H1 (cell line): ENCODE data around the gene ITGB7. TPM values are rescaled to one million over a fixed set of nuclear protein-coding genes. Genes with fewer than 3 reads are reported as not detected.

Experiments
- CTCF ChIA-PET: fragments of 300-600 bp; sonication (Branson Sonifier 250); formaldehyde crosslinking; loops from one replicate; lab custom pipeline; 2021; ENCODE audit not compliant: partially characterized antibody; lab: Charles Lee
- POLR2A ChIA-PET: fragments of 300-600 bp; sonication (Branson Sonifier 250); formaldehyde crosslinking; loops from one replicate; lab custom pipeline; 2021; ENCODE audit warnings: inconsistent platforms; ENCODE audit not compliant: partially characterized antibody; lab: Charles Lee
- DNase-seq, 2 experiments: peaks; one replicate each; pipeline versions ENCODE4 v3.0.0 to v3.0.0-alpha.2; 2010 to 2022; ENCODE audit warnings: low spot score in 2 of 2, low read depth in 1 of 2, mixed read lengths in 1 of 2
- FAIRE-seq: peaks from 2 replicates; lab custom pipeline; 2011; peaks lifted over from hg19 to GRCh38; lab: Jason Lieb, UNC
- H2AFZ ChIP-seq: 2 replicates; pipeline ENCODE4 v1.8.1; 2012; ENCODE audit warnings: low read length, inconsistent platforms
- H2AK5ac ChIP-seq: 2 replicates; pipeline ENCODE4 v1.6.1; 2013; ENCODE audit warnings: low read depth, low read length
- H2BK120ac ChIP-seq: replicated peaks from 2 replicates; pipeline ENCODE3; 2013; ENCODE audit warnings: low read depth, low read length, inconsistent platforms
- H2BK12ac ChIP-seq: 2 replicates; pipeline ENCODE4 v1.6.1; 2013; ENCODE audit warnings: low read depth, low read length
- H2BK15ac ChIP-seq: 2 replicates; pipeline ENCODE4 v1.6.1; 2013; ENCODE audit warnings: low read length
- H2BK20ac ChIP-seq: 2 replicates; pipeline ENCODE4 v1.6.1; 2013; ENCODE audit warnings: low read length
- H2BK5ac ChIP-seq: 2 replicates; pipeline ENCODE4 v1.6.1; 2013; ENCODE audit warnings: low read depth, low read length
- H3K14ac ChIP-seq: 2 replicates; pipeline ENCODE4 v1.6.1; 2013; ENCODE audit warnings: inconsistent platforms; ENCODE audit not compliant: insufficient read length
- H3K18ac ChIP-seq: 2 replicates; pipeline ENCODE4 v1.6.1; 2013; ENCODE audit warnings: low read length; ENCODE audit errors: extremely low read depth
- H3K23ac ChIP-seq: 2 replicates; pipeline ENCODE4 v1.6.1; 2013; ENCODE audit warnings: inconsistent platforms; ENCODE audit not compliant: insufficient read length
- H3K23me2 ChIP-seq: 2 replicates; pipeline ENCODE4 v1.6.1; 2013; ENCODE audit warnings: low read depth, low read length
- H3K27ac ChIP-seq: 2 replicates; pipeline ENCODE4 v1.6.1; 2011; ENCODE audit warnings: low read depth, low read length, inconsistent platforms
- H3K27me3 ChIP-seq, 4 experiments: replicated peaks in 1 of 4; 1 replicate in 1 of 4; 2 replicates in 3 of 4; pipeline versions ENCODE4 v1.6.1 to v1.8.1; 2011 to 2013; ENCODE audit warnings: low read length in 3 of 4, mild to moderate bottlenecking in 3 of 4, inconsistent platforms in 2 of 4, mixed read lengths in 2 of 4, moderate library complexity in 1 of 4; ENCODE audit not compliant: control insufficient read depth in 3 of 4, insufficient read depth in 3 of 4; ENCODE audit errors: extremely low read depth in 1 of 4
- H3K36me3 ChIP-seq, 4 experiments: 2 replicates each; pipeline versions ENCODE4 v1.6.1 to v1.8.1; 2011 to 2013; ENCODE audit warnings: mild to moderate bottlenecking in 4 of 4, low read length in 3 of 4, moderate library complexity in 2 of 4, control low read depth in 1 of 4, inconsistent platforms in 1 of 4; ENCODE audit not compliant: insufficient read depth in 4 of 4, control insufficient read depth in 2 of 4
- H3K4ac ChIP-seq: replicated peaks from 2 replicates; pipeline ENCODE3; 2013; ENCODE audit warnings: low read length, low read depth, mixed read lengths, inconsistent platforms; ENCODE audit not compliant: insufficient read length
- H3K4me1 ChIP-seq, 4 experiments: replicated peaks in 1 of 4; 1 replicate in 1 of 4; 2 replicates in 3 of 4; pipeline versions ENCODE4 v1.6.1 to v1.8.1; 2011 to 2013; ENCODE audit warnings: low read length in 3 of 4, inconsistent platforms in 2 of 4, mixed read lengths in 1 of 4; ENCODE audit not compliant: insufficient read depth in 4 of 4, control insufficient read depth in 3 of 4
- H3K4me2 ChIP-seq, 2 experiments: 2 replicates each; pipeline versions ENCODE4 v1.6.1 to v1.8.1; 2011 to 2013; ENCODE audit warnings: low read depth in 2 of 2, low read length in 2 of 2, control low read depth in 1 of 2, inconsistent platforms in 1 of 2, mild to moderate bottlenecking in 1 of 2; ENCODE audit not compliant: insufficient read depth in 1 of 2
- H3K4me3 ChIP-seq, 4 experiments: fragments of 200-600, 300-600 bp in 1 of 4; sonication (generic), shearing (Covaris generic), sonication (Bioruptor Twin) in 1 of 4; 2 replicates each; pipeline versions ENCODE4 v1.5.1 to v1.8.1; 2011 to 2016; ENCODE audit warnings: low read length in 4 of 4, low read depth in 3 of 4, control low read depth in 2 of 4, inconsistent platforms in 2 of 4, mild to moderate bottlenecking in 2 of 4, mixed read lengths in 1 of 4, moderate library complexity in 1 of 4; ENCODE audit not compliant: insufficient read depth in 2 of 4; ENCODE audit errors: extremely low read depth in 1 of 4
- H3K56ac ChIP-seq: replicated peaks from 2 replicates; pipeline ENCODE3; 2013; ENCODE audit warnings: low read depth, mild to moderate bottlenecking, mixed read lengths, low read length, inconsistent platforms; ENCODE audit not compliant: insufficient read length
- H3K79me1 ChIP-seq: 2 replicates; pipeline ENCODE4 v1.6.1; 2013; ENCODE audit warnings: low read depth, low read length, control low read depth
- H3K79me2 ChIP-seq, 2 experiments: 2 replicates each; pipeline versions ENCODE4 v1.6.1 to v1.8.1; 2012 to 2013; ENCODE audit warnings: low read length in 2 of 2, mild to moderate bottlenecking in 2 of 2, inconsistent platforms in 1 of 2; ENCODE audit not compliant: insufficient read depth in 2 of 2, control insufficient read depth in 1 of 2
- H3K9ac ChIP-seq, 4 experiments: replicated peaks in 1 of 4; 1 replicate in 1 of 4; 2 replicates in 3 of 4; pipeline versions ENCODE4 v1.6.1 to v1.8.1; 2011 to 2013; ENCODE audit warnings: low read depth in 3 of 4, low read length in 3 of 4, control low read depth in 2 of 4, mild to moderate bottlenecking in 2 of 4, moderate library complexity in 2 of 4, inconsistent platforms in 1 of 4; ENCODE audit errors: extremely low read depth in 1 of 4
- H3K9me3 ChIP-seq, 2 experiments: 2 replicates each; pipeline versions ENCODE4 v1.6.1 to v1.8.1; 2012 to 2013; ENCODE audit warnings: mild to moderate bottlenecking in 2 of 2, moderate library complexity in 2 of 2, control low read depth in 1 of 2, inconsistent platforms in 1 of 2, low read depth in 1 of 2, low read length in 1 of 2, mixed read lengths in 1 of 2; ENCODE audit not compliant: insufficient read depth in 2 of 2
- H4K20me1 ChIP-seq, 2 experiments: replicated peaks in 1 of 2; 2 replicates each; pipeline versions ENCODE3 to v1.8.1; 2011 to 2013; ENCODE audit warnings: inconsistent platforms in 2 of 2, low read length in 2 of 2, mild to moderate bottlenecking in 1 of 2; ENCODE audit not compliant: insufficient read depth in 2 of 2, control insufficient read depth in 1 of 2
- H4K5ac ChIP-seq: 2 replicates; pipeline ENCODE4 v1.6.1; 2013; ENCODE audit warnings: low read length, low read depth, mixed read lengths, inconsistent platforms; ENCODE audit not compliant: insufficient read length
- H4K8ac ChIP-seq: 2 replicates; pipeline ENCODE4 v1.8.0; 2013; ENCODE audit warnings: mild to moderate bottlenecking, moderate library complexity, low read length, inconsistent platforms; ENCODE audit not compliant: insufficient read depth; ENCODE audit errors: extremely low read depth
- H4K91ac ChIP-seq: replicated peaks from 2 replicates; pipeline ENCODE3; 2013; ENCODE audit warnings: low read length, mixed read lengths, inconsistent platforms; ENCODE audit not compliant: insufficient read length
- ASH2L ChIP-seq: fragments of 200-600, 300-600 bp; sonication (generic); IDR thresholded peaks from one replicate; pipeline ENCODE4 v1.7.1; 2017; ENCODE audit warnings: low read length
- HDAC2 ChIP-seq, 2 experiments: fragments of 300-600 bp in 1 of 2; sonication (generic) in 1 of 2; IDR thresholded peaks; 2 replicates each; pipeline ENCODE4 v1.6.1; 2011 to 2012; ENCODE audit warnings: low read depth in 2 of 2, low read length in 2 of 2, mild to moderate bottlenecking in 2 of 2, moderate library complexity in 2 of 2, borderline replicate concordance in 1 of 2, inconsistent platforms in 1 of 2
- KDM4A ChIP-seq: IDR thresholded peaks from one replicate; pipeline ENCODE4 v1.7.1; 2012; ENCODE audit warnings: low read depth, mild to moderate bottlenecking, moderate library complexity, low read length, inconsistent platforms; ENCODE audit not compliant: severe bottlenecking
- NANOG ChIP-seq: IDR thresholded peaks from 2 replicates; pipeline ENCODE4 v1.6.1; 2011; ENCODE audit warnings: low read length, low read depth, mild to moderate bottlenecking, inconsistent platforms; ENCODE audit not compliant: insufficient read depth, poor library complexity, severe bottlenecking
- PHF8 ChIP-seq: fragments of 200-600 bp; sonication (generic); conservative IDR thresholded peaks from 2 replicates; pipeline ENCODE4 v1.7.1; 2012; ENCODE audit warnings: low read depth, mild to moderate bottlenecking, inconsistent platforms, low read length, moderate library complexity
- POLR2A ChIP-seq, 2 experiments: IDR thresholded peaks; 1 replicate in 1 of 2; 2 replicates in 1 of 2; pipeline ENCODE4 v1.6.1; 2011; ENCODE audit warnings: low read depth in 2 of 2, low read length in 2 of 2, mild to moderate bottlenecking in 2 of 2; ENCODE audit errors: control extremely low read depth in 1 of 2
- SIN3A ChIP-seq, 2 experiments: IDR thresholded peaks in 1 of 2; conservative IDR thresholded peaks in 1 of 2; 2 replicates each; pipeline ENCODE4 v1.6.1; 2011 to 2012; ENCODE audit warnings: low read length in 2 of 2, improper control_type of control experiment in 1 of 2, low read depth in 1 of 2, mild to moderate bottlenecking in 1 of 2
- TAF7 ChIP-seq: optimal IDR thresholded peaks from 2 replicates; pipeline ENCODE3; 2011; ENCODE audit warnings: low read depth, mild to moderate bottlenecking, inconsistent platforms, low read length, moderate library complexity, borderline replicate concordance
- WGBS, 2 experiments: shearing (Covaris generic) in 1 of 2; methylation state at CpG; one replicate each; pipeline versions ENCODE4 v1.1.6 to v1.1.7; 2013 to 2015; ENCODE audit warnings: low lambda C conversion rate in 2 of 2, mixed read lengths in 2 of 2, inconsistent platforms in 1 of 2, low coverage in 1 of 2, missing lambda C conversion rate in 1 of 2; ENCODE audit not compliant: insufficient replicate concordance in 2 of 2, insufficient coverage in 1 of 2, insufficient read length in 1 of 2; ENCODE audit errors: extremely low coverage in 1 of 2, missing lambda C conversion rate in 1 of 2; 5-methylcytosine and 5-hydroxymethylcytosine counted together
- polyA plus RNA-seq, 7 experiments: library from polyadenylated mRNA; depleted of rRNA in 3 of 7; stranded (reverse) in 5 of 7; unstranded in 2 of 7; fragments of >200 nt in 5 of 7; fragments of 200-250 nt in 2 of 7; gene quantifications; 1 replicate in 5 of 7; 2 replicates in 1 of 7; 4 replicates in 1 of 7; pipeline versions ENCODE4 v1.2.1 to v1.2.3, GENCODE V29; 2011 to 2013; ENCODE audit warnings: missing spikeins in 2 of 7, mixed read lengths in 2 of 7
- total RNA-seq: library from RNA; stranded (reverse); fragmentation: NEBNext Ultra II Directional; extraction: Animal tissue kit (Norgen Biotek cat#: 25700); gene quantifications from 2 replicates; pipeline ENCODE4 v1.2.1, GENCODE V29; 2021

The ITGB7 gene
- total and polyA plus RNA-seq, 2 of the 8 experiments (the other 6 are each of a cell fraction or from before 2014, with no cell fraction given): 0.35 to 0.54 TPM

GRCh38 chr12:53180931-53181645 is 26.0 kb downstream of the ITGB7 start:
- WGBS, 2 experiments: 4% methylated on average over 29 of the region's 57 CpGs; no CpG with 5 or more reads in 1 of the 2 experiments
- no peak overlapping the region for H2AFZ ChIP-seq
- TF ChIP-seq PHF8 (peak; percentile 43; the same call in 1 of the 2 replicates), NANOG (no peak), SIN3A (conservative IDR thresholded peaks at IDR 0.05 in 1 of 2, IDR thresholded peaks at IDR 0.05 in 1 of 2; ENCODE audit: low read depth in 1 of 2, low read length in 2 of 2) (peak in 1 of 2 experiments; percentile 63; a peak in 1 of 4 replicates), KDM4A (peak; percentile 65), TAF7 (no peak), ASH2L (no peak), HDAC2 (IDR thresholded peaks at IDR 0.05; ENCODE audit: borderline replicate concordance in 1 of 2, low read depth in 2 of 2, low read length in 2 of 2) (peak in 1 of 2 experiments; percentile 58; a peak in 1 of 4 replicates), POLR2A (IDR thresholded peaks at IDR 0.05; ENCODE audit: control extremely low read depth in 1 of 2, low read depth in 2 of 2, low read length in 2 of 2) (peak in 1 of 2 experiments; percentile 29; a peak in 1 of 3 replicates)

More at GRCh38 chr12:53180931-53181645, 26.0 kb downstream of the ITGB7 start:
- peaks cover 8% of the 10 kb centered on the region for H3K23me2 ChIP-seq
- no peak overlapping the region for H2BK120ac ChIP-seq
- H3K4ac ChIP-seq: no peak overlapping the region
- H4K20me1 ChIP-seq: peaks cover 0 to 11% of the 10 kb centered on the region in 2 experiments
- peaks cover 2 to 10% (median 4%) of the 10 kb centered on the region in 4 experiments; a peak in 6 of 7 replicates for H3K4me1 ChIP-seq
- H3K36me3 ChIP-seq: peaks cover 10 to 32% (median 23%) of the 10 kb centered on the region in 4 experiments
- H4K5ac ChIP-seq: peak overlapping the region; percentile 96
- ChIA-PET CTCF (interaction anchor here (0.6 to 11.1 kb wide), 14 partner anchors 10 to 155 kb away, joined by 3 to 164 read pairs (median 4); partner anchors contain the start of genes AAAS, ESPL1 and ITGB7), POLR2A (interaction anchor here (0.6 to 3.8 kb wide), 22 partner anchors 10 to 272 kb away, joined by 3 to 18 read pairs (median 3); partner anchors contain the start of genes EIF4B and MYG1)
- H3K27ac ChIP-seq: peak overlapping the region; percentile 34; the same call in 1 of the 2 replicates
- H3K4me3 ChIP-seq: peak overlapping the region; percentile 71 to 89 (median 83)
- DNase-seq (peak in 1 of 2 experiments; percentile 84), FAIRE-seq (no peak)
- no peak overlapping the region for H3K14ac ChIP-seq
- H3K9ac ChIP-seq: peak overlapping the region; percentile 57 to 71 (median 68); a peak in 6 of 7 replicates
- no peak overlapping the region for H2BK20ac ChIP-seq
- H3K18ac ChIP-seq: peak overlapping the region; percentile 97
- peaks cover 2% of the 10 kb centered on the region; the same call in 1 of the 2 replicates for H3K79me1 ChIP-seq
- peak overlapping the region; percentile 91 for H3K56ac ChIP-seq
- no peak overlapping the region for H2BK15ac ChIP-seq
- no peaks in the 10 kb centered on the region for H3K9me3 ChIP-seq
- peak overlapping the region; percentile 89; the same call in 1 of the 2 replicates for H2BK5ac ChIP-seq
- H3K4me2 ChIP-seq: peak overlapping the region; percentile 95
- no peak overlapping the region for H2AK5ac ChIP-seq
- peak overlapping the region; percentile 74; the same call in 1 of the 2 replicates for H4K8ac ChIP-seq
- H2BK12ac ChIP-seq: no peak overlapping the region
- H4K91ac ChIP-seq: no peak overlapping the region
- peaks cover 4 to 29% (median 18%) of the 10 kb centered on the region in 4 experiments for H3K27me3 ChIP-seq
- H3K23ac ChIP-seq: no peak overlapping the region
- H3K79me2 ChIP-seq: peaks cover 0 to 11% of the 10 kb centered on the region in 2 experiments; a peak in 2 of 4 replicates
